Measurements from ENCODE around the gene TLCD4. TPM values are rescaled to one million over a fixed set of nuclear protein-coding genes. Genes with fewer than 3 reads are reported as not detected.

TLCD4 gene
- total RNA-seq: 13.6 TPM
- long read RNA-seq, full-length matches to known transcripts: 10 of 15 reads
- long read RNA-seq, partial matches to known transcripts: 1 of 15 reads
- long read RNA-seq, other reads (novel, unspliced or antisense): 4 of 15 reads

GRCh38 chr1:95117207-95118066, at the start of gene TLCD4:
TSS of gene TLCD4 (plus strand) at chr1:95117355. CDS start at chr1:95143902, 26,547 bp downstream.
- Histone ChIP-seq H3K27me3 (peaks cover 4% of the 10 kb centered on the region), H3K4me1 (peaks cover 7% of the 10 kb centered on the region), H3K4me3 (peak within 1 kb of the TSS; percentile 63), H3K27ac (peak within 1 kb of the TSS; percentile 68), H3K36me3 (no peaks in the 10 kb centered on the region), H3K9me3 (no peaks in the 10 kb centered on the region)
- TF ChIP-seq CTCF (IDR thresholded peaks at IDR 0.05): no peak
- DNase-seq (peak; percentile 88), ATAC-seq (peak; percentile 92)
- intact Hi-C loops (cut with DNase I): no loop called here

- H3K27ac ChIP-seq: no peak overlapping the region
- DNase-seq (no peak), ATAC-seq (peak; percentile 18)
- H3K4me1 ChIP-seq: peaks cover 8% of the 10 kb centered on the region
- intact Hi-C loops (cut with DNase I): no loop called here
- peaks cover 6% of the 10 kb centered on the region for H3K36me3 ChIP-seq
- H3K4me3 ChIP-seq: no peak overlapping the region
- no peak for TF ChIP-seq CTCF (IDR thresholded peaks at IDR 0.05)
- H3K27me3 ChIP-seq: no peaks in the 10 kb centered on the region
- H3K9me3 ChIP-seq: no peaks in the 10 kb centered on the region
These were observed 49.6 kb upstream of the TLCD4 start for GRCh38 chr1:95067568-95067967.

- Histone ChIP-seq H3K4me1 (peaks cover 8% of the 10 kb centered on the region), H3K9me3 (no peaks in the 10 kb centered on the region), H3K27me3 (no peaks in the 10 kb centered on the region), H3K4me3 (no peak overlapping the region), H3K27ac (no peak overlapping the region), H3K36me3 (peaks cover under 1% of the 10 kb centered on the region)
- ATAC-seq: no peak
- intact Hi-C loops (cut with DNase I): no loop called here
- DNase-seq: no peak
- no peak for TF ChIP-seq CTCF (IDR thresholded peaks at IDR 0.05)
These were observed 48.0 kb upstream of the TLCD4 start for GRCh38 chr1:95068956-95069709.

GRCh38 chr1:95069710-95070093, 47.5 kb upstream of the TLCD4 start:
- no peak for ATAC-seq

GRCh38 chr1:95071539-95071938, 45.6 kb upstream of the TLCD4 start:
- intact Hi-C loops (cut with DNase I): no loop called here
- Histone ChIP-seq H3K27me3 (no peaks in the 10 kb centered on the region), H3K9me3 (no peaks in the 10 kb centered on the region), H3K27ac (no peak overlapping the region), H3K36me3 (no peaks in the 10 kb centered on the region), H3K4me1 (peaks cover 8% of the 10 kb centered on the region), H3K4me3 (peak overlapping the region; percentile 71)
- no peak for DNase-seq
- ATAC-seq: no peak
- no peak for TF ChIP-seq CTCF (IDR thresholded peaks at IDR 0.05)

More at GRCh38 chr1:95069710-95070093, 47.5 kb upstream of the TLCD4 start:
- DNase-seq: no peak
- no peak overlapping the region for H3K27ac ChIP-seq
- no peaks in the 10 kb centered on the region for H3K9me3 ChIP-seq
- TF ChIP-seq CTCF (IDR thresholded peaks at IDR 0.05): no peak
- intact Hi-C loops (cut with DNase I): no loop called here
- no peaks in the 10 kb centered on the region for H3K27me3 ChIP-seq
- no peak overlapping the region for H3K4me3 ChIP-seq
- no peaks in the 10 kb centered on the region for H3K36me3 ChIP-seq
- H3K4me1 ChIP-seq: peaks cover 8% of the 10 kb centered on the region
